K562 (cell line): ENCODE measurements around the gene FAM25A. TPM values are rescaled to one million over a fixed set of nuclear protein-coding genes. Genes with fewer than 3 reads are reported as not detected.

Experiments
- ATAC-seq: fragments of 200-7000 bp; cut with Tn5 transposase; 3 replicates; pipeline ENCODE4 v1.9.1; 2020; ENCODE audit warnings: moderate library complexity
- BruUV-seq: library from RNA; stranded (reverse); fragments of 400-500 nt; replicated peaks from 2 replicates; lab custom pipeline; 2021; lab: Mats Ljungman, UMichigan
- CTCF ChIA-PET: fragments of 300-600 bp; formaldehyde crosslinking; extraction: SDS; loops from one replicate; lab custom pipeline; 2021; ENCODE audit warnings: low intra/inter-chr PET ratio; lab: Yijun Ruan, JAX
- POLR2A ChIA-PET: fragments of 300-600, 350-650 bp; sonication (Branson Sonifier 250); formaldehyde crosslinking; extraction: SDS; loops from one replicate; lab custom pipeline; 2021; ENCODE audit warnings: antibody characterized with exemption, inconsistent platforms; lab: Yijun Ruan, JAX
- DNase-seq, 4 experiments: peaks; one replicate each; pipeline versions ENCODE4 v3.0.0 to v3.0.0-alpha.2; 2011 to 2018; ENCODE audit warnings: low spot score in 3 of 4, mixed read lengths in 3 of 4; ENCODE audit errors: extremely low read depth in 1 of 4
- FAIRE-seq: peaks from 2 replicates; lab custom pipeline; 2011; peaks lifted over from hg19 to GRCh38; lab: Jason Lieb, UNC
- H2AFZ ChIP-seq: 2 replicates; pipeline ENCODE4 v1.6.0; 2011; ENCODE audit warnings: low read depth, low read length, control low read depth, inconsistent platforms
- H3K27ac ChIP-seq: fragments of 200-600 bp; 3 replicates; pipeline ENCODE4 v1.8.0; 2011; ENCODE audit warnings: low read depth, mild to moderate bottlenecking, control low read depth, inconsistent platforms, low read length, moderate library complexity, mixed read lengths; ENCODE audit errors: extremely low read depth
- H3K27me3 ChIP-seq, 2 experiments: fragments of 300-600 bp in 1 of 2; 2 replicates in 1 of 2; 3 replicates in 1 of 2; pipeline versions ENCODE4 v1.6.0 to v1.8.0; 2011; ENCODE audit warnings: inconsistent platforms in 2 of 2, low read length in 2 of 2, mild to moderate bottlenecking in 1 of 2, mixed read lengths in 1 of 2, moderate library complexity in 1 of 2; ENCODE audit not compliant: control insufficient read depth in 2 of 2, insufficient read depth in 2 of 2
- H3K36me3 ChIP-seq: fragments of 300-600 bp; 3 replicates; pipeline ENCODE4 v1.8.0; 2011; ENCODE audit warnings: mild to moderate bottlenecking, low read length, inconsistent platforms; ENCODE audit not compliant: control insufficient read depth, insufficient read depth
- H3K4me1 ChIP-seq, 2 experiments: fragments of 200-600 bp in 1 of 2; replicated peaks in 1 of 2; 2 replicates in 1 of 2; 3 replicates in 1 of 2; pipeline versions ENCODE4 v1.5.1 to v1.8.0; 2011; ENCODE audit warnings: inconsistent platforms in 2 of 2, low read length in 2 of 2, mild to moderate bottlenecking in 1 of 2, mixed read lengths in 1 of 2, moderate library complexity in 1 of 2; ENCODE audit not compliant: control insufficient read depth in 2 of 2, insufficient read depth in 2 of 2
- H3K4me2 ChIP-seq: 2 replicates; pipeline ENCODE4 v1.6.1; 2011; ENCODE audit warnings: low read length, control low read depth, inconsistent platforms, mixed read lengths; ENCODE audit not compliant: insufficient read depth
- H3K4me3 ChIP-seq: fragments of 200-600 bp; sonication (generic), shearing (Covaris generic); 2 replicates; pipeline ENCODE4 v1.5.1; 2016; ENCODE audit warnings: control low read depth, inconsistent platforms
- H3K79me2 ChIP-seq: fragments of 200-600 bp; 3 replicates; pipeline ENCODE4 v1.8.0; 2011; ENCODE audit warnings: low read length, inconsistent platforms; ENCODE audit not compliant: control insufficient read depth, insufficient read depth
- H3K9ac ChIP-seq, 2 experiments: 2 replicates each; pipeline versions ENCODE4 v1.6.0 to v1.6.1; 2011; ENCODE audit warnings: low read depth in 2 of 2, low read length in 2 of 2, control low read depth in 1 of 2, inconsistent platforms in 1 of 2, mild to moderate bottlenecking in 1 of 2, mixed read lengths in 1 of 2; ENCODE audit not compliant: insufficient read depth in 1 of 2
- H3K9me1 ChIP-seq: one replicate; pipeline ENCODE4 v1.6.0; 2011; ENCODE audit warnings: inconsistent platforms, mild to moderate bottlenecking, low read length, moderate library complexity; ENCODE audit not compliant: control insufficient read depth, insufficient read depth
- H3K9me3 ChIP-seq: replicated peaks from 2 replicates; pipeline ENCODE4 v1.5.1; 2011; ENCODE audit warnings: low read depth, low read length, inconsistent platforms; ENCODE audit not compliant: control insufficient read depth, insufficient read depth
- H4K20me1 ChIP-seq: replicated peaks from 2 replicates; pipeline ENCODE4 v1.6.1; 2011; ENCODE audit warnings: low read length, inconsistent platforms, mixed read lengths; ENCODE audit not compliant: control insufficient read depth, insufficient read depth
- CREM ChIP-seq: IDR thresholded peaks from 2 replicates; pipeline ENCODE4 v1.6.1; 2014; ENCODE audit warnings: antibody characterized with exemption, low read depth
- HDAC6 ChIP-seq: IDR thresholded peaks from 2 replicates; pipeline ENCODE4 v1.6.1; 2012; ENCODE audit warnings: low read depth, mild to moderate bottlenecking, control low read depth, inconsistent platforms, low read length, moderate library complexity
- HEY1 ChIP-seq: fragments of 250-450 bp; sonication (Bioruptor Pico); IDR thresholded peaks from 2 replicates; pipeline ENCODE4 v1.5.0; 2020; ENCODE audit warnings: mild to moderate bottlenecking, moderate library complexity, borderline replicate concordance
- NEUROD1 ChIP-seq: fragments of 150-350 bp; IDR thresholded peaks from 2 replicates; pipeline ENCODE4 v1.6.1; 2014; ENCODE audit warnings: borderline replicate concordance, low read length, low read depth; ENCODE audit not compliant: partially characterized antibody
- PHF20 ChIP-seq: fragments of 450-650 bp; IDR thresholded peaks from 2 replicates; pipeline ENCODE4 v1.6.1; 2018; ENCODE audit not compliant: partially characterized antibody
- RFX1 ChIP-seq: fragments of 450-650 bp; IDR thresholded peaks from 2 replicates; pipeline ENCODE4 v1.6.1; 2016; ENCODE audit warnings: mild to moderate bottlenecking, moderate library complexity
- SMAD1 ChIP-seq: fragments of 150-350 bp; IDR thresholded peaks from 2 replicates; pipeline ENCODE4 v1.6.1; 2014; ENCODE audit warnings: low read length, low read depth; ENCODE audit not compliant: partially characterized antibody
- SUPT5H ChIP-seq: fragments of 450-650 bp; IDR thresholded peaks from 2 replicates; pipeline ENCODE4 v1.6.1; 2016
- TAF7 ChIP-seq: fragments of 450-650 bp; IDR thresholded peaks from 2 replicates; pipeline ENCODE4 v1.6.1; 2016; ENCODE audit warnings: missing genetic modification characterization, missing compliant biosample characterization
- THAP12 ChIP-seq: fragments of 250-450 bp; sonication (Bioruptor Pico); IDR thresholded peaks from 2 replicates; pipeline ENCODE4 v1.9.0; 2021; ENCODE audit warnings: mild to moderate bottlenecking, inconsistent platforms
- ZBTB33 ChIP-seq: sonication (generic); formaldehyde crosslinking; IDR thresholded peaks from 2 replicates; pipeline ENCODE4 v1.8.1; 2023; ENCODE audit warnings: mild to moderate bottlenecking, missing genetic modification reagents
- WGBS: fragments of 100-300 bp; shearing (Covaris generic); methylation state at CpG from one replicate; pipeline ENCODE4 v1.1.6; 2016; ENCODE audit warnings: low coverage, mixed read lengths; ENCODE audit not compliant: insufficient coverage; ENCODE audit errors: missing lambda C conversion rate; 5-methylcytosine and 5-hydroxymethylcytosine counted together
- in situ Hi-C: fragments of 300-500 bp; cut with MboI; formaldehyde crosslinking; loops from 4 replicates; pipeline ENCODE4 v1.15.0; 2018; ENCODE audit warnings: inconsistent platforms, mixed read lengths
- intact Hi-C: fragments of 100-400 bp; cut with micrococcal nuclease; formaldehyde crosslinking; loops from 2 replicates; pipeline ENCODE4 v1.14.2; 2022
- polyA plus RNA-seq, 8 experiments: library from polyadenylated mRNA; depleted of rRNA in 4 of 8; stranded (reverse) in 5 of 8; unstranded in 3 of 8; fragments of >200 nt; fragmentation: Nextera tagmentation in 2 of 8; fragmentation: Illumina TruSeq in 1 of 8; extraction: Ambion mirVana in 2 of 8; extraction: Trizol in 1 of 8; gene quantifications; 2 replicates each; pipeline versions ENCODE4 v1.2.1 to v1.2.3, GENCODE V29; 2011 to 2014; ENCODE audit warnings: inconsistent platforms in 1 of 8, missing spikeins in 1 of 8
- total RNA-seq, 7 experiments: library from RNA; depleted of rRNA in 6 of 7; stranded (reverse); fragments of >200 nt in 6 of 7; fragmentation: Illumina TruSeq in 2 of 7; extraction: Trizol in 2 of 7; gene quantifications; 2 replicates each; pipeline versions ENCODE4 v1.2.1 to v1.2.3, GENCODE V29; 2011 to 2021; ENCODE audit warnings: low replicate concordance in 1 of 7

Gene FAM25A
- total and polyA plus RNA-seq, 9 of the 15 experiments (the other 6 are each of a cell fraction or from before 2014, with no cell fraction given) = not detected

GRCh38 chr10:86971232-86971991 lies 48.7 kb upstream of the FAM25A start:
- POLR2A ChIA-PET = no interaction called here
- no peak overlapping the region for H3K4me3 ChIP-seq
- in situ Hi-C loops = no loop called here

GRCh38 chr10:86972613-86973380 lies 47.3 kb upstream of the FAM25A start:
- in situ Hi-C loops = no loop called here
- Histone ChIP-seq H3K9me3 (no peaks in the 10 kb centered on the region), H3K27me3 (no peaks in the 10 kb centered on the region), H3K79me2 (no peaks in the 10 kb centered on the region), H3K4me3 (no peak overlapping the region), H3K4me2 (no peak overlapping the region), H3K4me1 (peaks cover 0 to 8% of the 10 kb centered on the region in 2 experiments; a peak in 2 of 5 replicates), H2AFZ (no peak overlapping the region), H3K36me3 (no peaks in the 10 kb centered on the region), H3K27ac (no peak overlapping the region), H3K9ac (no peak overlapping the region), H3K9me1 (no peaks in the 10 kb centered on the region), H4K20me1 (no peaks in the 10 kb centered on the region)
- 34% methylated on average over 7 of the region's 11 CpGs for WGBS
- no peak for ATAC-seq
- CTCF ChIA-PET = no interaction called here
- BruUV-seq = no TSS peak
- DNase-seq = no peak
- intact Hi-C loops = no loop called here
- FAIRE-seq = no peak
- POLR2A ChIA-PET = no interaction called here
- no peak for TF ChIP-seq THAP12 (CRISPR knock-in tag)
- no peak for TF ChIP-seq ZBTB33
- no peak for TF ChIP-seq PHF20
- no peak for TF ChIP-seq SUPT5H
- no peak for TF ChIP-seq CREM
- no peak for TF ChIP-seq HDAC6
- no peak for TF ChIP-seq TAF7
- no peak for TF ChIP-seq SMAD1
- no peak for TF ChIP-seq NEUROD1

More at GRCh38 chr10:86971232-86971991, 48.7 kb upstream of the FAM25A start:
- CTCF ChIA-PET = no interaction called here
- H3K9me3 ChIP-seq = no peaks in the 10 kb centered on the region
- H3K4me2 ChIP-seq = no peak overlapping the region
- H3K27ac ChIP-seq = no peak overlapping the region
- H3K79me2 ChIP-seq = no peaks in the 10 kb centered on the region
- TF ChIP-seq HEY1 (CRISPR knock-in tag) (no peak), RFX1 (no peak)
- no TSS peak for BruUV-seq
- ATAC-seq (no peak), DNase-seq (no peak), FAIRE-seq (no peak)
- H4K20me1 ChIP-seq = no peaks in the 10 kb centered on the region
- no peak overlapping the region for H3K9ac ChIP-seq
- H2AFZ ChIP-seq = no peak overlapping the region
- no peaks in the 10 kb centered on the region for H3K27me3 ChIP-seq
- peaks cover 8 to 19% of the 10 kb centered on the region in 2 experiments; a peak in 4 of 5 replicates for H3K4me1 ChIP-seq
- intact Hi-C loops = no loop called here
- H3K36me3 ChIP-seq = no peaks in the 10 kb centered on the region
- whole genome bisulfite sequencing = 69% methylated on average over 6 of the region's 66 CpGs
- no peaks in the 10 kb centered on the region for H3K9me1 ChIP-seq
